ENCODE data around the gene DPH1. TPM values are rescaled to one million over a fixed set of nuclear protein-coding genes. Genes with fewer than 3 reads are reported as not detected.

The DPH1 gene
- polyA plus RNA-seq, 1 of the 3 experiments (the other 2 are of a cell fraction): 36.2 TPM

GRCh38 chr17:2056206-2057174, 26.5 kb downstream of the DPH1 start (continued):
- TF ChIP-seq NRF1 (IDR thresholded peaks at IDR 0.05; ENCODE audit: low read depth, low read length): no peak
- no peak for TF ChIP-seq EZH2phosphoT487 (IDR thresholded peaks at IDR 0.05; ENCODE audit: borderline replicate concordance, low read depth)
- TF ChIP-seq RFX5 (IDR thresholded peaks at IDR 0.05; ENCODE audit: low read length): no peak
- TF ChIP-seq SMC3 (IDR thresholded peaks at IDR 0.05; ENCODE audit: low read depth, low read length): no peak
- no peak for TF ChIP-seq NFIC (IDR thresholded peaks at IDR 0.05; ENCODE audit: borderline replicate concordance)

- Histone ChIP-seq H3K4me1 (ENCODE audit: control insufficient read depth in 1 of 2, insufficient read depth in 2 of 2, low read depth in 1 of 2, low read length in 1 of 2) (peaks cover under 1 to 11% of the 10 kb centered on the region in 2 experiments; a peak in 3 of 4 replicates), H3K36me3 (replicated peaks in 1 of 2; ENCODE audit: control insufficient read depth in 1 of 2, insufficient read depth in 2 of 2, low read length in 1 of 2) (peaks cover 0 to 18% of the 10 kb centered on the region in 2 experiments), H3K79me2 (ENCODE audit: insufficient read depth) (no peaks in the 10 kb centered on the region), H3K9me2 (no peaks in the 10 kb centered on the region), H3K4me3 (ENCODE audit: low read depth in 2 of 2, low read length in 1 of 2) (no peak overlapping the region), H4K20me1 (ENCODE audit: insufficient read depth) (no peaks in the 10 kb centered on the region), H3K9me3 (no peaks in the 10 kb centered on the region), H3K4me2 (no peak overlapping the region), H2AFZ (ENCODE audit: low read depth) (no peak overlapping the region), H3K27me3 (ENCODE audit: insufficient read depth) (no peaks in the 10 kb centered on the region), H3F3A (replicated peaks; ENCODE audit: insufficient read depth) (peaks cover 11% of the 10 kb centered on the region), H3K9ac (no peak overlapping the region), H3K27ac (ENCODE audit: low read depth in 2 of 2, low read length in 1 of 2) (no peak overlapping the region)
- 95% methylated on average over 56 of the region's 81 CpGs for WGBS (ENCODE audit: low lambda C conversion rate)
- CTCF ChIA-PET: interaction anchor here (0.6 to 8.0 kb wide), 9 partner anchors 9 to 224 kb away, joined by 3 to 185 read pairs (median 4); no protein-coding TSS in a partner anchor
- DNase-seq: no peak
- TF ChIP-seq USF1 (IDR thresholded peaks at IDR 0.05; ENCODE audit: borderline replicate concordance, low read depth) (no peak), YY1 (IDR thresholded peaks at IDR 0.05; ENCODE audit: low read depth) (no peak), RXRA (IDR thresholded peaks at IDR 0.05; ENCODE audit: borderline replicate concordance, low read depth) (no peak), CHD2 (IDR thresholded peaks at IDR 0.05; ENCODE audit: low read length, partially characterized antibody) (no peak), GATA2 (CRISPR knock-in tag; IDR thresholded peaks at IDR 0.05) (no peak), RAD21 (IDR thresholded peaks at IDR 0.05; ENCODE audit: low read length) (no peak), CTCF (IDR thresholded peaks at IDR 0.05) (no peak), ELF1 (IDR thresholded peaks at IDR 0.05) (no peak), ZBTB33 (IDR thresholded peaks at IDR 0.05; ENCODE audit: borderline replicate concordance, low read depth) (no peak), RCOR1 (IDR thresholded peaks at IDR 0.05; ENCODE audit: low read length) (no peak), POLR2AphosphoS5 (IDR thresholded peaks at IDR 0.05; ENCODE audit: low read depth, low read length) (no peak), REST (IDR thresholded peaks at IDR 0.05; ENCODE audit: low read depth, low read length) (no peak), FOXM1 (IDR thresholded peaks at IDR 0.05; ENCODE audit: low read depth) (no peak), FOXJ3 (CRISPR knock-in tag; IDR thresholded peaks at IDR 0.05) (no peak), USF2 (IDR thresholded peaks at IDR 0.05; ENCODE audit: borderline replicate concordance, low read depth, low read length) (no peak)
- POLR2A ChIA-PET: no interaction called here
These were observed 27.3 kb downstream of the DPH1 start for GRCh38 chr17:2057175-2057759.

Measured in SK-N-SH (cell line).